ENCODE results near the gene CD28. TPM values are rescaled to one million over a fixed set of nuclear protein-coding genes. Genes with fewer than 3 reads are reported as not detected.
A peak's percentile ranks its signal among the peaks of the same experiment; 100 is the strongest.

CD28 gene
- total RNA-seq, 2 experiments from 2014 or later, result 128 to 130 TPM

DNA sequence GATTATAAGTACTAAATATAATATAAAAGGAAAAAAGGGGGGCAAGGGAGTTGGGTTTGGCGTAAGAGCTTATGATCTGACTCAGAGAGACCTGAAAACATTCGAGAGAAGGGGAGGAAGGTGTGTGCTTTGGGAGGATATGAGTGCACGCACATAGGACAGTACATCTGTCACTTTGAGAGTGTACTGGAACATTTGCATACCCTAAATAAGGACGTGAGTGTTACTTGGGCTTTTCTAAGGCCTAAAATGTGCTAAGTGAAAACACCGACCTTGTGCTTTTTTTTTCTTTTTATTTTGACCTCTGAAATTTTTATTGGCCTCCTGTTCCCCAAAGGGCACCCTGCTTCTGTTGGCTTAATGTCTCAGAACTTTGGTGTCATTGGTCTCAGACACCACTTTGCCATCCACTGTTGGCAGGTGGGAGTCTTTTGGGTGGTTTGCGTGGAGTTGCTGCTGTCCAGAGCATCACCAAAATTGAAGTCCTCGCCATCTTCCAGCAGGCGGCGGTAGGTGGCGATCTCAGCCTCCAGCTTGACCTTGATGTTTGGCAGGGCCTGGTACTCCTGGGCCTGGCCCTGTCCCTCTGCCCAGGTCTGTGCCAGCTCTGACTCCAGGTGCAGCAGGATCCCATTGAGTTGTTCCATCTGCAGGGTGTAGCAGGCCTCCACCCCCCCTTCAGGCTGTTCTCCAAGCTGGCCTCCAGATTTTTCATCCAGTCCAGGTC lies 57.7 kb downstream of the CD28 start:
- H3K36me3 ChIP-seq (ENCODE audit: insufficient read depth, low read length), result peaks cover 3% of the 10 kb centered on the region
- H3K4me3 ChIP-seq (ENCODE audit: low read length), result no peak overlapping the region
- peak in 6 of 14 experiments; percentile 23 to 45 (median 38) for DNase-seq
- no peaks in the 10 kb centered on the region for H3K27me3 Mint-ChIP-seq
- ATAC-seq (ENCODE audit: poor library complexity), result peak; percentile 96
- peak overlapping the region; percentile 36 to 42 for H3K27ac ChIP-seq (ENCODE audit: low read depth in 1 of 2, low read length in 2 of 2)
- TF ChIP-seq, protein P1, sequence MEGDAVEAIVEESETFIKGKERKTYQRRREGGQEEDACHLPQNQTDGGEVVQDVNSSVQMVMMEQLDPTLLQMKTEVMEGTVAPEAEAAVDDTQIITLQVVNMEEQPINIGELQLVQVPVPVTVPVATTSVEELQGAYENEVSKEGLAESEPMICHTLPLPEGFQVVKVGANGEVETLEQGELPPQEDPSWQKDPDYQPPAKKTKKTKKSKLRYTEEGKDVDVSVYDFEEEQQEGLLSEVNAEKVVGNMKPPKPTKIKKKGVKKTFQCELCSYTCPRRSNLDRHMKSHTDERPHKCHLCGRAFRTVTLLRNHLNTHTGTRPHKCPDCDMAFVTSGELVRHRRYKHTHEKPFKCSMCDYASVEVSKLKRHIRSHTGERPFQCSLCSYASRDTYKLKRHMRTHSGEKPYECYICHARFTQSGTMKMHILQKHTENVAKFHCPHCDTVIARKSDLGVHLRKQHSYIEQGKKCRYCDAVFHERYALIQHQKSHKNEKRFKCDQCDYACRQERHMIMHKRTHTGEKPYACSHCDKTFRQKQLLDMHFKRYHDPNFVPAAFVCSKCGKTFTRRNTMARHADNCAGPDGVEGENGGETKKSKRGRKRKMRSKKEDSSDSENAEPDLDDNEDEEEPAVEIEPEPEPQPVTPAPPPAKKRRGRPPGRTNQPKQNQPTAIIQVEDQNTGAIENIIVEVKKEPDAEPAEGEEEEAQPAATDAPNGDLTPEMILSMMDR (IDR thresholded peaks at IDR 0.05), result no peak
- peaks cover 4% of the 10 kb centered on the region for H3K9me3 Mint-ChIP-seq
- H3K4me1 Mint-ChIP-seq (ENCODE audit: low read depth), result peaks cover 86% of the 10 kb centered on the region
- ChIA-PET POLR2A (interaction anchor here (0.9 to 4.2 kb wide), 7 partner anchors 9 to 57 kb away, joined by 3 to 22 read pairs (median 6); no protein-coding TSS in a partner anchor), CTCF (interaction anchor here (0.6 to 1.5 kb wide), 4 partner anchors 18 to 247 kb away, joined by 3 to 4 read pairs (median 4); partner anchors contain the start of gene CTLA4)
- H3K4me3 Mint-ChIP-seq, result peak overlapping the region; percentile 39
- peaks cover 0 to 7% of the 10 kb centered on the region in 2 experiments for H3K9me3 ChIP-seq (ENCODE audit: control insufficient read depth in 1 of 2, insufficient read depth in 1 of 2, low read length in 2 of 2)
- peaks cover 43% of the 10 kb centered on the region for H3K4me1 ChIP-seq (ENCODE audit: insufficient read depth, low read length)
- H3K27me3 ChIP-seq (ENCODE audit: control insufficient read depth in 1 of 2, insufficient read depth in 2 of 2, low read length in 2 of 2), result no peaks in the 10 kb centered on the region
- H3K36me3 Mint-ChIP-seq (ENCODE audit: low read depth), result peaks cover 82% of the 10 kb centered on the region
- intact Hi-C loops (cut with DNase I, micrococcal nuclease), result loop anchor here in 1 of 2 experiments (2.0 to 5.0 kb wide), 3 partner anchors 23 to 57 kb away; partner anchors contain the start of gene CD28
- H3K27ac Mint-ChIP-seq, result peak overlapping the region; percentile 86

DNA sequence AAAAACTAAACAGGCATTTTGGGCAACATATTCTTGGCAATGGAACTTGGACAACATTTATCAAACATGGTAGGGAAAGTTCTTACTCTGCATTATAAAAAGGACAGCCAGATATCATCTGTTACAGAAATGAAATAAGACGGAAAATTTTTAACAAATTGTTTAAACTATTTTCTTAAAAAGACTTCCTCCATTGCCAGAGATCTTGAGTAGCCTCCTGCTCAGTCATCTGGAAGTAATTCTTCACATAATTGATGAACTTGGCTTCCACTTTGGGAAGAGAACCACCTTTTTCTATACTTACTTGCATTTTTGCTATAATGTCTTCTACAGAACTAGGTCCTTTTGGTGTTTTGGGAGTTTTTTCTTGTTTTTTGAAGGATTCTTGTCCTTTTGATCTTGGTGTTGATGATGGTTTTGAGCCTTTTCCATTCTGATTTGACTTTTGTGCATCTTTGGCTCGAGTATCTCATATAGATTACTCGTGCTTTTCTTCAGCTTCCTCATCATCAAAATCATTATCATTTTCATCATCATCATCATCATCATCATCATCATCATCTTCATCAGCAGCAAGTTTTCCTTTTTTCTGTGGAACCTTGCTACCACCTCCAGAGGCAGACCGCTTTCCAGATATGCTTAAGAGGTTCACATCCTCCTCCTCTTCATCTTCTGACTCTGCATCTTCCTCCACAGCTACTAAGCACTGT lies 66.2 kb downstream of the CD28 start:
- intact Hi-C loops (cut with DNase I, micrococcal nuclease), result no loop called here
- Mint-ChIP-seq H3K27me3 (no peaks in the 10 kb centered on the region), H3K9me3 (no peaks in the 10 kb centered on the region), H3K36me3 (ENCODE audit: low read depth) (peaks cover 67% of the 10 kb centered on the region), H3K4me1 (ENCODE audit: low read depth) (peaks cover 36% of the 10 kb centered on the region), H3K27ac (no peak overlapping the region), H3K4me3 (no peak overlapping the region)
- no peak for DNase-seq
- CTCF ChIA-PET, result no interaction called here
- ATAC-seq (ENCODE audit: poor library complexity), result no peak
- no peaks in the 10 kb centered on the region for H3K4me1 ChIP-seq (ENCODE audit: insufficient read depth, low read length)
- peaks cover 0 to 5% of the 10 kb centered on the region in 2 experiments for H3K9me3 ChIP-seq (ENCODE audit: control insufficient read depth in 1 of 2, insufficient read depth in 1 of 2, low read length in 2 of 2)
- no peak overlapping the region for H3K27ac ChIP-seq (ENCODE audit: low read depth in 1 of 2, low read length in 2 of 2)
- H3K36me3 ChIP-seq (ENCODE audit: insufficient read depth, low read length), result peaks cover 3% of the 10 kb centered on the region
- POLR2A ChIA-PET, result no interaction called here
- H3K27me3 ChIP-seq (ENCODE audit: control insufficient read depth in 1 of 2, insufficient read depth in 2 of 2, low read length in 2 of 2), result no peaks in the 10 kb centered on the region
- H3K4me3 ChIP-seq (ENCODE audit: low read length), result no peak overlapping the region
- TF ChIP-seq, protein P1 (IDR thresholded peaks at IDR 0.05), result no peak

DNA sequence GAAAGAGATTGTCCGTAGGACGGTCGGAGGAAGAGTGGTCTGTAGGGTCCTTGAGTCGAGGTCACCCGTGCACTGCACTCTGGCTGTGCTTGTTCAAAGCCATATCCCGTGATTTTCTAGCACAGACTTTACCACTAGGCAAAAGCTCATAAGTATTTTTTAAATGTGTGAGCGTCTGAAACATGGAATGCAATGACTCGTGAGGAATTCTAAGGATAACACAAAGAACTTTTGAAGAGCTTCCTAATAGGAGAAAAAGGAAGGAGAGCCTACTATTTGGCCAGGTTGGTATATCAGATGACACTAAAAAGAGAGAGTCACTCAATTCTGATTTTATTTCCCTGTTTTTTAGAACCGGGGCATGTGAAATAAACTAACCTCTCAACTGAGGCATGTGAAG lies 68.3 kb downstream of the CD28 start:
- CTCF ChIA-PET, result no interaction called here
- Mint-ChIP-seq H3K4me1 (ENCODE audit: low read depth) (peaks cover 39% of the 10 kb centered on the region), H3K27me3 (no peaks in the 10 kb centered on the region), H3K27ac (no peak overlapping the region), H3K4me3 (no peak overlapping the region), H3K9me3 (no peaks in the 10 kb centered on the region), H3K36me3 (ENCODE audit: low read depth) (peaks cover 50% of the 10 kb centered on the region)
- peaks cover 3% of the 10 kb centered on the region for H3K36me3 ChIP-seq (ENCODE audit: insufficient read depth, low read length)
- H3K4me1 ChIP-seq (ENCODE audit: insufficient read depth, low read length), result no peaks in the 10 kb centered on the region
- TF ChIP-seq, protein P1 (IDR thresholded peaks at IDR 0.05), result no peak
- DNase-seq (no peak), ATAC-seq (ENCODE audit: poor library complexity) (no peak)
- intact Hi-C loops (cut with DNase I, micrococcal nuclease), result no loop called here
- POLR2A ChIA-PET, result interaction anchor here (0.8 to 2.2 kb wide), 4 partner anchors 8 to 42 kb away, joined by 3 to 11 read pairs (median 4); no protein-coding TSS in a partner anchor
- H3K27me3 ChIP-seq (ENCODE audit: control insufficient read depth in 1 of 2, insufficient read depth in 2 of 2, low read length in 2 of 2), result no peaks in the 10 kb centered on the region
- no peak overlapping the region for H3K4me3 ChIP-seq (ENCODE audit: low read length)
- H3K27ac ChIP-seq (ENCODE audit: low read depth in 1 of 2, low read length in 2 of 2), result no peak overlapping the region
- H3K9me3 ChIP-seq (ENCODE audit: control insufficient read depth in 1 of 2, insufficient read depth in 1 of 2, low read length in 2 of 2), result no peaks in the 10 kb centered on the region

Data from CD4-positive, alpha-beta T cell (primary cell).